Measurements from ENCODE around the gene AHR. TPM values are rescaled to one million over a fixed set of nuclear protein-coding genes. Genes with fewer than 3 reads are reported as not detected.

Gene AHR
- total RNA-seq (2022; extraction: Qiagen RNA extraction): 10.2 to 14.4 TPM (median 12.6 TPM) in 5 replicates

GRCh38 chr7:17298102-17298839 lies at the start of gene AHR:
Gene AHR, plus strand, starts transcription at chr7:17298652. Its CDS starts 613 bp downstream, at chr7:17299265.

